HCT116 (cell line): ENCODE data around the gene STK31. TPM values are rescaled to one million over a fixed set of nuclear protein-coding genes. Genes with fewer than 3 reads are reported as not detected.

ENCODE experiments used
- ATAC-seq: fragments of 200-7000 bp; cut with Tn5 transposase; 2 replicates; pipeline ENCODE4 v1.9.1; 2020; ENCODE audit warnings: mild to moderate bottlenecking, moderate library complexity
- BruUV-seq: library from RNA; stranded (reverse); fragments of 400-500 nt; replicated peaks from 2 replicates; lab custom pipeline; 2021; lab: Mats Ljungman, UMichigan
- CTCF ChIA-PET: fragments of 300-600 bp; sonication (Branson Sonifier 250); formaldehyde crosslinking; loops from one replicate; lab custom pipeline; 2021; ENCODE audit warnings: antibody characterized with exemption; lab: Charles Lee
- POLR2A ChIA-PET: fragments of 300-600, 350-600 bp; sonication (Branson Sonifier 250); formaldehyde crosslinking; loops from one replicate; lab custom pipeline; 2021; ENCODE audit warnings: antibody characterized with exemption; lab: Charles Lee
- RAD21 ChIA-PET, 2 experiments: fragments of 300-600 bp; sonication (Branson Sonifier 250); formaldehyde crosslinking; loops; one replicate each; lab custom pipeline; 2023; ENCODE audit warnings: low total read pairs in 2 of 2; ENCODE audit not compliant: uncharacterized antibody in 2 of 2, unreplicated experiment in 2 of 2, low non-redundant PET in 1 of 2; lab: Charles Lee
- DNase-seq: peaks from one replicate; pipeline ENCODE4 v3.0.0-alpha.2; 2010; ENCODE audit warnings: low read depth, low spot score
- H2AFZ ChIP-seq: fragments of 200-600 bp; shearing (Covaris generic), sonication (generic); 2 replicates; pipeline ENCODE4 v1.6.1; 2017; ENCODE audit warnings: low read depth, mixed run types, mixed read lengths, antibody characterized with exemption, low read length; ENCODE audit not compliant: poor library complexity, severe bottlenecking
- H3K27ac ChIP-seq: 2 replicates; pipeline ENCODE4 v1.5.1; 2012; ENCODE audit warnings: low read depth, low read length
- H3K27me3 ChIP-seq: fragments of 200-600 bp; sonication (generic); 2 replicates; pipeline ENCODE4 v1.6.1; 2016; ENCODE audit warnings: mixed run types, low read length, mixed read lengths; ENCODE audit not compliant: insufficient read depth
- H3K36me3 ChIP-seq, 2 experiments: fragments of 200-500 bp in 1 of 2; fragments of 200-600 bp in 1 of 2; sonication (Bioruptor generic) in 1 of 2; sonication (generic) in 1 of 2; 2 replicates each; pipeline versions ENCODE4 v1.5.1 to v1.6.1; 2014 to 2016; ENCODE audit warnings: low read length in 2 of 2, inconsistent platforms in 1 of 2, mixed read lengths in 1 of 2, mixed run types in 1 of 2; ENCODE audit not compliant: insufficient read depth in 2 of 2, control insufficient read depth in 1 of 2
- H3K4me1 ChIP-seq, 2 experiments: fragments of 200-600 bp in 1 of 2; sonication (generic) in 1 of 2; 2 replicates each; pipeline versions ENCODE4 v1.5.1 to v1.6.1; 2012 to 2017; ENCODE audit warnings: low read length in 2 of 2, inconsistent platforms in 1 of 2, mild to moderate bottlenecking in 1 of 2, mixed read lengths in 1 of 2, mixed run types in 1 of 2, moderate library complexity in 1 of 2; ENCODE audit not compliant: insufficient read depth in 2 of 2, control insufficient read depth in 1 of 2
- H3K4me2 ChIP-seq: fragments of 200-600 bp; sonication (generic); 2 replicates; pipeline ENCODE4 v1.6.1; 2017; ENCODE audit warnings: mixed run types, low read length, mixed read lengths
- H3K4me3 ChIP-seq, 2 experiments: fragments of 200-600 bp in 1 of 2; sonication (generic) in 1 of 2; replicated peaks in 1 of 2; 2 replicates each; pipeline ENCODE4 v1.5.1; 2011 to 2016; ENCODE audit warnings: low read length in 2 of 2, control low read depth in 1 of 2, low read depth in 1 of 2, mild to moderate bottlenecking in 1 of 2, mixed read lengths in 1 of 2, mixed run types in 1 of 2
- H3K79me2 ChIP-seq: fragments of 200-600 bp; sonication (generic); 2 replicates; pipeline ENCODE4 v1.6.1; 2017; ENCODE audit warnings: mild to moderate bottlenecking, mixed run types, low read length, moderate library complexity, mixed read lengths; ENCODE audit not compliant: insufficient read depth
- H3K9ac ChIP-seq: fragments of 200-600 bp; sonication (generic); 2 replicates; pipeline ENCODE4 v1.6.1; 2016; ENCODE audit warnings: low read length, mixed read lengths
- H3K9me2 ChIP-seq: fragments of 200-600 bp; sonication (generic), shearing (Covaris generic); 2 replicates; pipeline ENCODE4 v1.6.1; 2017; ENCODE audit warnings: mixed run types, mild to moderate bottlenecking, moderate library complexity; ENCODE audit not compliant: insufficient read depth
- H3K9me3 ChIP-seq, 2 experiments: fragments of 200-500 bp in 1 of 2; fragments of 200-600 bp in 1 of 2; sonication (Bioruptor generic) in 1 of 2; sonication (generic) in 1 of 2; 2 replicates each; pipeline ENCODE4 v1.6.1; 2014 to 2017; ENCODE audit warnings: low read length in 2 of 2, mixed read lengths in 2 of 2, inconsistent platforms in 1 of 2, low read depth in 1 of 2, mild to moderate bottlenecking in 1 of 2, mixed run types in 1 of 2, moderate library complexity in 1 of 2; ENCODE audit not compliant: control insufficient read depth in 1 of 2, insufficient read depth in 1 of 2
- H4K20me1 ChIP-seq: fragments of 200-600 bp; sonication (generic), shearing (Covaris generic); 2 replicates; pipeline ENCODE4 v1.6.1; 2017; ENCODE audit warnings: mixed run types, mild to moderate bottlenecking, moderate library complexity; ENCODE audit not compliant: insufficient read depth
- ATF3 ChIP-seq: IDR thresholded peaks from 2 replicates; pipeline ENCODE4 v1.6.1; 2012
- CBX3 ChIP-seq: IDR thresholded peaks from 2 replicates; pipeline ENCODE4 v1.6.1; 2012; ENCODE audit warnings: low read depth
- CTCF ChIP-seq, 3 experiments: fragments of 200-600 bp in 1 of 3; sonication (generic) in 1 of 3; IDR thresholded peaks in 2 of 3; conservative IDR thresholded peaks in 1 of 3; 2 replicates each; pipeline ENCODE4 v1.5.1; 2012 to 2017; ENCODE audit warnings: low read depth in 2 of 3, low read length in 2 of 3, antibody characterized with exemption in 1 of 3, borderline replicate concordance in 1 of 3, control low read depth in 1 of 3, mild to moderate bottlenecking in 1 of 3, mixed read lengths in 1 of 3, mixed run types in 1 of 3, moderate library complexity in 1 of 3; ENCODE audit not compliant: insufficient read depth in 1 of 3
- EGR1 ChIP-seq: IDR thresholded peaks from 2 replicates; pipeline ENCODE4 v1.6.1; 2012; ENCODE audit warnings: low read depth
- EZH2 ChIP-seq: fragments of 200-600 bp; sonication (generic); IDR thresholded peaks from 2 replicates; pipeline ENCODE4 v1.6.1; 2017; ENCODE audit warnings: antibody characterized with exemption, mixed run types
- EZH2phosphoT487 ChIP-seq: fragments of 200-600 bp; IDR thresholded peaks from 2 replicates; pipeline ENCODE4 v1.6.1; 2018; ENCODE audit warnings: antibody characterized with exemption, borderline replicate concordance
- POLR2A ChIP-seq: IDR thresholded peaks from 2 replicates; pipeline ENCODE4 v1.7.0; 2011; ENCODE audit warnings: borderline replicate concordance; ENCODE audit not compliant: insufficient read depth, insufficient read length; ENCODE audit errors: extremely low read depth
- REST ChIP-seq: IDR thresholded peaks from 2 replicates; pipeline ENCODE4 v1.6.1; 2012; ENCODE audit warnings: low read depth
- SIN3A ChIP-seq: IDR thresholded peaks from 2 replicates; pipeline ENCODE4 v1.6.1; 2012; ENCODE audit warnings: low read depth
- YY1 ChIP-seq: IDR thresholded peaks from 2 replicates; pipeline ENCODE4 v1.6.1; 2011; ENCODE audit warnings: low read length, low read depth, moderate library complexity, mild to moderate bottlenecking; ENCODE audit not compliant: insufficient replicate concordance; ENCODE audit errors: extremely low read depth
- ZFX ChIP-seq: fragments of 450-650 bp; IDR thresholded peaks from 2 replicates; pipeline ENCODE4 v1.6.1; 2017
- intact Hi-C: fragments of 100-400 bp; cut with micrococcal nuclease; formaldehyde crosslinking; loops from 2 replicates; pipeline ENCODE4 v1.10.0; 2022
- total RNA-seq: library from RNA; stranded (reverse); gene quantifications from one replicate; pipeline ENCODE4 v1.2.1, GENCODE V29; 2021; ENCODE audit not compliant: unreplicated experiment

STK31 gene
- total RNA-seq, 1 experiment from 2014 or later = not detected

DNA sequence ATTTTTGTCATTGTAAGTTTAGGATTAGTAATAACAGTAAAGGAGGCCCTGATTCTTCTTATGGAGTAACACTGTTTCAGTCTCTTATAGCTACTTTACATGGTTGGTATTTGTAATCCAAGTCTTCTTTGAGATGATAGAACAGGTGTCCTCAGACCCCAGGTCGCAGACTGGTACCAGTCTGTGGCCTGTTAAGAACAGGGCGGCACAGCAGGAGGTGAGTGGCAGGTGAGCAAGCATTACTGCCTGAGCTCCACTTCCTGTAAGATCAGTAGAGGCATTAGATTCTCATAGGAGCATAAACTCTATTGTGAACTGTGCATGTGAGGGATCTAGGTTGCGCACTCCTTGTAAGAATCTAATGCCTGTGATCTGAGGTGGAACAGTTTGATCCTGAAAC, 77.3 kb downstream of the STK31 start:
- BruUV-seq = no TSS peak
- intact Hi-C loops = no loop called here
- Histone ChIP-seq H3K4me1 (no peaks in the 10 kb centered on the region), H3K27ac (no peak overlapping the region), H3K4me3 (no peak overlapping the region), H3K9me3 (no peaks in the 10 kb centered on the region), H3K27me3 (no peaks in the 10 kb centered on the region), H3K36me3 (no peaks in the 10 kb centered on the region), H3K79me2 (no peaks in the 10 kb centered on the region), H3K4me2 (no peak overlapping the region), H3K9me2 (no peaks in the 10 kb centered on the region), H4K20me1 (no peaks in the 10 kb centered on the region), H2AFZ (no peak overlapping the region), H3K9ac (no peak overlapping the region)
- no peak for TF ChIP-seq EGR1
- TF ChIP-seq CTCF (IDR thresholded peaks at IDR 0.05 in 2 of 3, conservative IDR thresholded peaks at IDR 0.05 in 1 of 3; ENCODE audit: borderline replicate concordance in 1 of 3, insufficient read depth in 1 of 3, low read depth in 2 of 3, low read length in 2 of 3) = no peak
- TF ChIP-seq SIN3A = no peak
- no peak for TF ChIP-seq YY1
- TF ChIP-seq CBX3 = no peak
- TF ChIP-seq EZH2 = no peak
- no peak for TF ChIP-seq REST
- TF ChIP-seq ATF3 = no peak
- TF ChIP-seq EZH2phosphoT487 = no peak
- no peak for TF ChIP-seq ZFX
- TF ChIP-seq POLR2A = no peak
- ChIA-PET RAD21 (no interaction called here), POLR2A (no interaction called here), CTCF (no interaction called here)
- DNase-seq (no peak), ATAC-seq (no peak)
